HCT116 (cell line): ENCODE data around the gene CDH23. TPM values are rescaled to one million over a fixed set of nuclear protein-coding genes. Genes with fewer than 3 reads are reported as not detected.

Experiments used
- ATAC-seq: fragments of 200-7000 bp; cut with Tn5 transposase; 2 replicates; pipeline ENCODE4 v1.9.1; 2020; ENCODE audit warnings: mild to moderate bottlenecking, moderate library complexity
- BruUV-seq: library from RNA; stranded (reverse); fragments of 400-500 nt; replicated peaks from 2 replicates; lab custom pipeline; 2021; lab: Mats Ljungman, UMichigan
- CTCF ChIA-PET: fragments of 300-600 bp; sonication (Branson Sonifier 250); formaldehyde crosslinking; loops from one replicate; lab custom pipeline; 2021; ENCODE audit warnings: antibody characterized with exemption; lab: Charles Lee
- POLR2A ChIA-PET: fragments of 300-600, 350-600 bp; sonication (Branson Sonifier 250); formaldehyde crosslinking; loops from one replicate; lab custom pipeline; 2021; ENCODE audit warnings: antibody characterized with exemption; lab: Charles Lee
- RAD21 ChIA-PET, 2 experiments: fragments of 300-600 bp; sonication (Branson Sonifier 250); formaldehyde crosslinking; loops; one replicate each; lab custom pipeline; 2023; ENCODE audit warnings: low total read pairs in 2 of 2; ENCODE audit not compliant: uncharacterized antibody in 2 of 2, unreplicated experiment in 2 of 2, low non-redundant PET in 1 of 2; lab: Charles Lee
- DNase-seq: peaks from one replicate; pipeline ENCODE4 v3.0.0-alpha.2; 2010; ENCODE audit warnings: low read depth, low spot score
- H2AFZ ChIP-seq: fragments of 200-600 bp; shearing (Covaris generic), sonication (generic); 2 replicates; pipeline ENCODE4 v1.6.1; 2017; ENCODE audit warnings: low read depth, mixed run types, mixed read lengths, antibody characterized with exemption, low read length; ENCODE audit not compliant: poor library complexity, severe bottlenecking
- H3K27ac ChIP-seq: 2 replicates; pipeline ENCODE4 v1.5.1; 2012; ENCODE audit warnings: low read depth, low read length
- H3K27me3 ChIP-seq: fragments of 200-600 bp; sonication (generic); 2 replicates; pipeline ENCODE4 v1.6.1; 2016; ENCODE audit warnings: mixed run types, low read length, mixed read lengths; ENCODE audit not compliant: insufficient read depth
- H3K36me3 ChIP-seq, 2 experiments: fragments of 200-500 bp in 1 of 2; fragments of 200-600 bp in 1 of 2; sonication (Bioruptor generic) in 1 of 2; sonication (generic) in 1 of 2; 2 replicates each; pipeline versions ENCODE4 v1.5.1 to v1.6.1; 2014 to 2016; ENCODE audit warnings: low read length in 2 of 2, inconsistent platforms in 1 of 2, mixed read lengths in 1 of 2, mixed run types in 1 of 2; ENCODE audit not compliant: insufficient read depth in 2 of 2, control insufficient read depth in 1 of 2
- H3K4me1 ChIP-seq, 2 experiments: fragments of 200-600 bp in 1 of 2; sonication (generic) in 1 of 2; 2 replicates each; pipeline versions ENCODE4 v1.5.1 to v1.6.1; 2012 to 2017; ENCODE audit warnings: low read length in 2 of 2, inconsistent platforms in 1 of 2, mild to moderate bottlenecking in 1 of 2, mixed read lengths in 1 of 2, mixed run types in 1 of 2, moderate library complexity in 1 of 2; ENCODE audit not compliant: insufficient read depth in 2 of 2, control insufficient read depth in 1 of 2
- H3K4me2 ChIP-seq: fragments of 200-600 bp; sonication (generic); 2 replicates; pipeline ENCODE4 v1.6.1; 2017; ENCODE audit warnings: mixed run types, low read length, mixed read lengths
- H3K4me3 ChIP-seq, 2 experiments: fragments of 200-600 bp in 1 of 2; sonication (generic) in 1 of 2; replicated peaks in 1 of 2; 2 replicates each; pipeline ENCODE4 v1.5.1; 2011 to 2016; ENCODE audit warnings: low read length in 2 of 2, control low read depth in 1 of 2, low read depth in 1 of 2, mild to moderate bottlenecking in 1 of 2, mixed read lengths in 1 of 2, mixed run types in 1 of 2
- H3K79me2 ChIP-seq: fragments of 200-600 bp; sonication (generic); 2 replicates; pipeline ENCODE4 v1.6.1; 2017; ENCODE audit warnings: mild to moderate bottlenecking, mixed run types, low read length, moderate library complexity, mixed read lengths; ENCODE audit not compliant: insufficient read depth
- H3K9ac ChIP-seq: fragments of 200-600 bp; sonication (generic); 2 replicates; pipeline ENCODE4 v1.6.1; 2016; ENCODE audit warnings: low read length, mixed read lengths
- H3K9me2 ChIP-seq: fragments of 200-600 bp; sonication (generic), shearing (Covaris generic); 2 replicates; pipeline ENCODE4 v1.6.1; 2017; ENCODE audit warnings: mixed run types, mild to moderate bottlenecking, moderate library complexity; ENCODE audit not compliant: insufficient read depth
- H3K9me3 ChIP-seq, 2 experiments: fragments of 200-500 bp in 1 of 2; fragments of 200-600 bp in 1 of 2; sonication (Bioruptor generic) in 1 of 2; sonication (generic) in 1 of 2; 2 replicates each; pipeline ENCODE4 v1.6.1; 2014 to 2017; ENCODE audit warnings: low read length in 2 of 2, mixed read lengths in 2 of 2, inconsistent platforms in 1 of 2, low read depth in 1 of 2, mild to moderate bottlenecking in 1 of 2, mixed run types in 1 of 2, moderate library complexity in 1 of 2; ENCODE audit not compliant: control insufficient read depth in 1 of 2, insufficient read depth in 1 of 2
- H4K20me1 ChIP-seq: fragments of 200-600 bp; sonication (generic), shearing (Covaris generic); 2 replicates; pipeline ENCODE4 v1.6.1; 2017; ENCODE audit warnings: mixed run types, mild to moderate bottlenecking, moderate library complexity; ENCODE audit not compliant: insufficient read depth
- CBX3 ChIP-seq: IDR thresholded peaks from 2 replicates; pipeline ENCODE4 v1.6.1; 2012; ENCODE audit warnings: low read depth
- EZH2 ChIP-seq: fragments of 200-600 bp; sonication (generic); IDR thresholded peaks from 2 replicates; pipeline ENCODE4 v1.6.1; 2017; ENCODE audit warnings: antibody characterized with exemption, mixed run types
- EZH2phosphoT487 ChIP-seq: fragments of 200-600 bp; IDR thresholded peaks from 2 replicates; pipeline ENCODE4 v1.6.1; 2018; ENCODE audit warnings: antibody characterized with exemption, borderline replicate concordance
- POLR2AphosphoS5 ChIP-seq: IDR thresholded peaks from 2 replicates; pipeline ENCODE4 v1.6.1; 2011; ENCODE audit warnings: mild to moderate bottlenecking, low read depth, low read length, moderate library complexity
- RAD21 ChIP-seq: IDR thresholded peaks from 2 replicates; pipeline ENCODE4 v1.6.1; 2012; ENCODE audit warnings: low read depth, mild to moderate bottlenecking
- SRF ChIP-seq: IDR thresholded peaks from 2 replicates; pipeline ENCODE4 v1.6.1; 2012; ENCODE audit warnings: low read depth
- YY1 ChIP-seq: IDR thresholded peaks from 2 replicates; pipeline ENCODE4 v1.6.1; 2011; ENCODE audit warnings: low read length, low read depth, moderate library complexity, mild to moderate bottlenecking; ENCODE audit not compliant: insufficient replicate concordance; ENCODE audit errors: extremely low read depth
- ZFX ChIP-seq: fragments of 450-650 bp; IDR thresholded peaks from 2 replicates; pipeline ENCODE4 v1.6.1; 2017
- intact Hi-C: fragments of 100-400 bp; cut with micrococcal nuclease; formaldehyde crosslinking; loops from 2 replicates; pipeline ENCODE4 v1.10.0; 2022
- total RNA-seq: library from RNA; stranded (reverse); gene quantifications from one replicate; pipeline ENCODE4 v1.2.1, GENCODE V29; 2021; ENCODE audit not compliant: unreplicated experiment
- TF ChIP-seq, protein P1 (sequence below): IDR thresholded peaks from 2 replicates; pipeline ENCODE4 v1.6.1; 2012

CDH23 gene
- total RNA-seq, 1 experiment from 2014 or later = not detected

DNA sequence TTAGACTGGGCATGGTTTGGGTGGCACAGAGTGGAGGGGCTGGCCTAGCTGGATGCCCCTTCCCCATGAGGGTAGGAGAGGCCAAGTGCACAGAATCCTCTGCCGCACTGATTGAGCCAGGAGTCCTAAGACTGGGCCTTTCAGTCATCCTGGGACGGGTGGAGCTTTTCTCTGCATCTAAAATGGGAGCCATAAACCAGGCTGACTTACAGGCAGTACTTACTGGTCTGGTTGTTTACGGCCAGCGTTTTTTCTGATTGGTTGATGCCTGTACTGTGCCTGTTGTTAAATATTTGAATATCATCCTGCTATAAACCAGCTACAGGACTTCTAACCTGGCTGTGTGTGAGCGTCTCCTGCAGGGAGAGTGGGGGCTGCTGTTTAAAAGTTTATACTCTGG, 107.8 kb downstream of the CDH23 start:
- ATAC-seq = no peak
- TF ChIP-seq CBX3 = no peak
- no peak for TF ChIP-seq SRF
- TF ChIP-seq, all 23 proteins: peak for 0
- CTCF ChIA-PET = no interaction called here
- H3K4me1 ChIP-seq = no peaks in the 10 kb centered on the region
- no peak overlapping the region for H3K9ac ChIP-seq
- no peak overlapping the region for H3K27ac ChIP-seq
- intact Hi-C loops = no loop called here
- H3K36me3 ChIP-seq = no peaks in the 10 kb centered on the region
- no peaks in the 10 kb centered on the region for H3K27me3 ChIP-seq
- RAD21 ChIA-PET = no interaction called here
- DNase-seq = no peak
- H3K9me3 ChIP-seq = no peaks in the 10 kb centered on the region
- POLR2A ChIA-PET = no interaction called here
- no peak overlapping the region for H3K4me2 ChIP-seq
- no TSS peak for BruUV-seq
- H2AFZ ChIP-seq = no peak overlapping the region
- no peaks in the 10 kb centered on the region for H3K79me2 ChIP-seq
- no peaks in the 10 kb centered on the region for H3K9me2 ChIP-seq
- H4K20me1 ChIP-seq = no peaks in the 10 kb centered on the region
- no peak overlapping the region for H3K4me3 ChIP-seq

DNA sequence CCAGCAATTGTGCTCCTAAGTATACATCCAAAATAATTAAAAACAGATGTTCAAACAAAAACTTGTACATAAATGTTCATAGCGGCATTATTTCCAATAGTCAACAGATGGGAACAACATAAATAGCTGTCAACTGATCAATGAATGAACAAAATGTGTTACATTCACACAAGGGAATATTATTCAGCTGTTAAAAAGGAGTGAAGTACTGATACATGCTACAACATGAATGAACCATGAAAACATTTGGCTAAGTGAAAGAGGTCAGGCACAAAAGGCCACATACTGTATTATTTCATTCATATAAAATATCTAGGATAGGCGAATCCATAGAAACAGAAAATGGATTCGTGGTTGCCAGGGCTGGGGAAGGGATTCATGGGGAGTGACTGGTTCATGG, 109.1 kb downstream of the CDH23 start:
- ChIA-PET RAD21 (no interaction called here), CTCF (no interaction called here), POLR2A (no interaction called here)
- no TSS peak for BruUV-seq
- Histone ChIP-seq H3K4me3 (no peak overlapping the region), H3K4me1 (no peaks in the 10 kb centered on the region), H2AFZ (no peak overlapping the region), H3K9me3 (no peaks in the 10 kb centered on the region), H3K27me3 (no peaks in the 10 kb centered on the region), H3K9ac (no peak overlapping the region), H3K9me2 (no peaks in the 10 kb centered on the region), H3K27ac (no peak overlapping the region), H3K36me3 (no peaks in the 10 kb centered on the region), H3K79me2 (no peaks in the 10 kb centered on the region), H4K20me1 (no peaks in the 10 kb centered on the region), H3K4me2 (no peak overlapping the region)
- intact Hi-C loops = no loop called here
- ATAC-seq (no peak), DNase-seq (no peak)
- TF ChIP-seq ZFX (no peak), EZH2phosphoT487 (no peak), SRF (no peak), YY1 (no peak), POLR2AphosphoS5 (no peak), EZH2 (no peak), RAD21 (no peak)
- TF ChIP-seq, protein P1, sequence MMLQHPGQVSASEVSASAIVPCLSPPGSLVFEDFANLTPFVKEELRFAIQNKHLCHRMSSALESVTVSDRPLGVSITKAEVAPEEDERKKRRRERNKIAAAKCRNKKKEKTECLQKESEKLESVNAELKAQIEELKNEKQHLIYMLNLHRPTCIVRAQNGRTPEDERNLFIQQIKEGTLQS = no peak
